Loucy (cell line): ENCODE results near the gene EOMES.
"Not testable (repeated sequence)": the region's sequence is repeated elsewhere in the genome, so short reads cannot be mapped to it uniquely, and the experiment has no call there.

Experiments used
- H2AFZ ChIP-seq: fragments of 200-600 bp; sonication (generic); 2 replicates; pipeline ENCODE4 v1.6.0; 2016; ENCODE audit warnings: antibody characterized with exemption, mild to moderate bottlenecking, low read length, moderate library complexity
- H3F3A ChIP-seq: fragments of 200-600 bp; 2 replicates; pipeline ENCODE4 v1.6.0; 2016; ENCODE audit warnings: antibody characterized with exemption, low read depth, mild to moderate bottlenecking
- H3K27me3 ChIP-seq: fragments of 200-600 bp; sonication (generic); 2 replicates; pipeline ENCODE4 v1.6.1; 2014; ENCODE audit warnings: low read length, mild to moderate bottlenecking; ENCODE audit not compliant: insufficient read depth, poor library complexity, severe bottlenecking
- H3K36me3 ChIP-seq: fragments of 200-600 bp; sonication (generic); 2 replicates; pipeline ENCODE4 v1.6.1; 2016; ENCODE audit warnings: low read length; ENCODE audit not compliant: insufficient read depth
- H3K4me1 ChIP-seq: fragments of 200-600 bp; sonication (generic); 2 replicates; pipeline ENCODE4 v1.5.1; 2014; ENCODE audit warnings: low read length, mild to moderate bottlenecking; ENCODE audit not compliant: insufficient read depth, poor library complexity, severe bottlenecking
- H3K4me2 ChIP-seq: fragments of 200-600 bp; sonication (generic); 2 replicates; pipeline ENCODE4 v1.6.0; 2014; ENCODE audit warnings: antibody characterized with exemption, low read length, low read depth, mild to moderate bottlenecking; ENCODE audit not compliant: poor library complexity, severe bottlenecking
- H3K4me3 ChIP-seq: fragments of 200-600 bp; sonication (generic); 2 replicates; pipeline ENCODE4 v1.5.1; 2014; ENCODE audit warnings: low read length, mild to moderate bottlenecking, mixed read lengths; ENCODE audit not compliant: poor library complexity, severe bottlenecking
- H3K79me2 ChIP-seq: fragments of 200-600 bp; sonication (generic); 2 replicates; pipeline ENCODE4 v1.6.1; 2014; ENCODE audit warnings: low read length; ENCODE audit not compliant: insufficient read depth
- H3K9ac ChIP-seq: fragments of 200-600 bp; sonication (generic); 2 replicates; pipeline ENCODE4 v1.6.0; 2014; ENCODE audit warnings: mild to moderate bottlenecking, low read depth, low read length, moderate library complexity; ENCODE audit not compliant: poor library complexity, severe bottlenecking
- H3K9me2 ChIP-seq: fragments of 200-600 bp; sonication (generic); replicated peaks from 2 replicates; pipeline ENCODE4 v1.6.1; 2016; ENCODE audit warnings: low read depth, low read length, mixed read lengths
- H3K9me3 ChIP-seq: fragments of 200-600 bp; sonication (generic); 2 replicates; pipeline ENCODE4 v1.6.1; 2014; ENCODE audit warnings: mild to moderate bottlenecking, antibody characterized with exemption, low read length, low read depth; ENCODE audit not compliant: insufficient read depth
- H4K20me1 ChIP-seq: fragments of 200-600 bp; sonication (generic); 2 replicates; pipeline ENCODE4 v1.6.0; 2014; ENCODE audit warnings: antibody characterized with exemption, low read length, mild to moderate bottlenecking; ENCODE audit not compliant: insufficient read depth, poor library complexity, severe bottlenecking
- CTCF ChIP-seq: fragments of 200-600 bp; sonication (generic); conservative IDR thresholded peaks from 2 replicates; pipeline ENCODE4 v1.5.1; 2014; ENCODE audit warnings: mild to moderate bottlenecking, antibody characterized with exemption, low read length
- EZH2phosphoT487 ChIP-seq: fragments of 200-600 bp; IDR thresholded peaks from 2 replicates; pipeline ENCODE4 v1.6.1; 2018; ENCODE audit warnings: antibody characterized with exemption, mild to moderate bottlenecking, moderate library complexity, borderline replicate concordance

Gene EOMES

GRCh38 chr3:27721717-27722564 lies at the start of gene EOMES:
Gene EOMES, minus strand, starts transcription at chr3:27722323. Its CDS starts 29 bp downstream, at chr3:27722294.
- H3F3A ChIP-seq: no peaks in the 10 kb centered on the region
- no peaks in the 10 kb centered on the region for H3K27me3 ChIP-seq
- H3K4me2 ChIP-seq: peak within 1 kb of the TSS; percentile 75
- peak within 1 kb of the TSS; percentile 74 for H3K4me3 ChIP-seq
- peak within 1 kb of the TSS; percentile 95 for H2AFZ ChIP-seq
- H3K9me3 ChIP-seq: no peaks in the 10 kb centered on the region
- no peaks in the 10 kb centered on the region for H4K20me1 ChIP-seq
- H3K9ac ChIP-seq: peak within 1 kb of the TSS; percentile 70
- TF ChIP-seq CTCF (peak; percentile 51), EZH2phosphoT487 (no peak)
- H3K4me1 ChIP-seq: peaks cover 13% of the 10 kb centered on the region
- H3K9me2 ChIP-seq: no peaks in the 10 kb centered on the region
- H3K79me2 ChIP-seq: peaks cover 8% of the 10 kb centered on the region
- H3K36me3 ChIP-seq: no peaks in the 10 kb centered on the region

GRCh38 chr3:27770384-27770783 lies 48.3 kb upstream of the EOMES start:
- H3K9me2 ChIP-seq, H3K36me3 ChIP-seq, H3F3A ChIP-seq, H3K9ac ChIP-seq, H3K9me3 ChIP-seq, H4K20me1 ChIP-seq, H2AFZ ChIP-seq, H3K79me2 ChIP-seq, H3K27me3 ChIP-seq: not testable (repeated sequence)
- Histone ChIP-seq H3K4me1 (peaks cover 50% of the 10 kb centered on the region), H3K4me3 (peak overlapping the region; percentile 2), H3K4me2 (peak overlapping the region; percentile 60)

- no peaks in the 10 kb centered on the region for H3K9me3 ChIP-seq
- H3K4me2 ChIP-seq: peak overlapping the region; percentile 24
These were observed 44.9 kb upstream of the EOMES start for GRCh38 chr3:27767000-27767399.

More at GRCh38 chr3:27767000-27767399, 44.9 kb upstream of the EOMES start:
- no peaks in the 10 kb centered on the region for H4K20me1 ChIP-seq
- H3K27me3 ChIP-seq: no peaks in the 10 kb centered on the region
- TF ChIP-seq EZH2phosphoT487: no peak
- TF ChIP-seq CTCF: no peak
- no peaks in the 10 kb centered on the region for H3F3A ChIP-seq
- peaks cover 43% of the 10 kb centered on the region for H3K4me1 ChIP-seq
- no peak overlapping the region for H3K4me3 ChIP-seq
- no peaks in the 10 kb centered on the region for H3K9me2 ChIP-seq
- no peaks in the 10 kb centered on the region for H3K79me2 ChIP-seq
- H2AFZ ChIP-seq: peak overlapping the region; percentile 68
- H3K9ac ChIP-seq: no peak overlapping the region
- no peaks in the 10 kb centered on the region for H3K36me3 ChIP-seq
